Activated CD8-positive, alpha-beta memory T cell treated with anti-CD3 and anti-CD28 coated beads, Interleukin-2, amount 50 U/mL, for 1 hour (primary cell): ENCODE results near the gene ADAM12.
"Not testable (repeated sequence)": the region's sequence is repeated elsewhere in the genome, so short reads cannot be mapped to it uniquely, and the experiment has no call there.

Experiments
- DNase-seq: peaks from one replicate; pipeline ENCODE4 v3.0.0-alpha.2; 2020; ENCODE audit errors: extremely low read depth

ADAM12 gene

DNA sequence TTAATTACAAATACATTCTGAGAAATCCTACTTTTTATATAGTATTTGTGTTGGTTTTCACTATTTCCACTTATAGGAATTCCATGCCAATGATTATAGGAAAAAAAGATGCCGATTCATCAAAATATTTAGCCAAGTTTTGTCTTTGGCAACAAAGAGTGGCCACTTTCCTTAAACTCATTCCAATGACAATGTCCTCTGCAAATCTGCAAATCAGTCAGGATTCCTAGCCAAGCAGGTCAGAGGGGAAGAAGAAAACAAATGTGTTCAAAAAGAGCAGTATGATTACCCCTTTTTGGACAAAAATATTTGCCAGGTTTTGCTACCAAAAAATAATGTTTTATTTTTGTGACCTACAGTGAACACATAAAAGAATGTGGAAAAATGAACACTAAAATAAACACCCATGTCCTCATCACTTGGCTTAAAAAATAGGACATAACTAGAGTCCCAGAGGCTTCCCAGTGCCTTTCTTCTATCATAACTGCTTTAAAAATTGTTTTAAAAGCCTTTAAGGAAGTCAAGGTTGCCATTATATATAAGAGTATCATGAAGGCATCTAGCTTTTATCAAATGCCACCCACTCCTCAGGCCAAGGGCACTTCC is 125.9 kb downstream of the ADAM12 start:
- no peak for DNase-seq

DNA sequence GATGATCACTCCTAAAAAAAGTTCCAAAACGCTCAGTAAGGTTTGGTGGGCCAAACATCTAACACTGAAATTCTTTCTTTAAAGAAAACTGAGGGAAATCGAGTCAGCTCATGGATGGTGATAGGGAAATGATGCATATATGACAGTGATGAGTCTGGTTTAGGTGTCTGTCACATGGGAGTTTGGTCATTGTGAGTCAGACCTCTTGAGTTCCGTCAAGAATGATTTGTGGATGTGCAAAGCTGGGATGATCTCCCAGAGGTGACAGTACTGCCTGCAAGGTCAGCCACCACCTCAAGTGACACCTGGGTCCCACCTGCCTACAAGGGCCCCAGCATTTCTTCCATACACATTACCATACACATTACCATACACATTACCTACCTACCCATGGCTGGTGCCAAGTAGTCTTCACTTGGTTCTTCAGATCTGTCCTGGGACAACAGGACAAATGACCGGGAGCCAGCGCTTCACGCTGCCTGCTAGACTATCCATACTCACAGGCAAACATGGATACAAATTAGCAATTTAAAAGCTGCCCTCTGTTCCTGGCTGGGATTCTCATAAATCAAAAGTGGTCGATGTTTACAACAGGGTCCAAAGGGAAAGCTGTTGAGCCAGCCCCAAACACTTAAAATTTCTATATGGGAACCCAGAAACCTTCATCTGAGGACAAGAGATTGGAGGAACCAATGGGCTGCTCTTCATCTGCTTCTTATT is 128.4 kb downstream of the ADAM12 start:
- no peak for DNase-seq

DNA sequence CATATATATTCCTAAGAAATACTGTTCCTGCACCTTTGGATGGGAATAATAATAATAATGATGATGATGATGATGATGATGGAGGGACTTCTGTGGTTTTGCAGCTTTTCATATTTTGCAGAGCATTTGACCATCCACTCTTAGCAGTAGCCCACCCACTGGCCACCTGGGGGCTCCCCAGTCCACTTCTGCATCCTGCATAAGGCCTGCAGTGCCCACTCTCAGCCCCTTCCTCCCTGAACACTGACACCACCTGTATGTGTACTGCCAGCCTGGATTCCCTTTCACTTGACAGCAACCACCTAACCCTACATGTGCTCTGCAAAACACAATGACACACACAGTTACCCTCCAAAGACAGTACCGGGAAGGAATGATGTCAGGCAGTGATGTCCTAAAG is 131.4 kb downstream of the ADAM12 start:
- no peak for DNase-seq

DNA sequence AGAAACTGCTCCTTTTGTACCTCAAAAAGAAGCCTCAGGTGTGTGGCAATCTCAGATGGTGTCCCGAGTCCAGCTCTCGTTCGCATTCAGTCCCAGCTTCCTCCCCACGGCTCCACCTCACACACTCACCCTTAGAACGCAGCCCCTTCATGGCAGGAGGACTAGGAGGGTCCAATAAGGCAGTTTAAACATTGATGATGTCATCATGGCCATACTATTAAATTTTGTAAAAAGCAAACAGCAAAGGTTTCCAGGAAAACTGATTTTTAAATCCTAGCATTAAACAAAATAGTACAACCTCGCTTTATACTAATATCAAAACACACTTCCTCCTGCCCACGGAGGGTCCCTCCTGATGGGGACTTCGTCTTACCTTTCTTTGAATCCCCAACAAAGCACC is 133.0 kb downstream of the ADAM12 start:
- no peak for DNase-seq

DNA sequence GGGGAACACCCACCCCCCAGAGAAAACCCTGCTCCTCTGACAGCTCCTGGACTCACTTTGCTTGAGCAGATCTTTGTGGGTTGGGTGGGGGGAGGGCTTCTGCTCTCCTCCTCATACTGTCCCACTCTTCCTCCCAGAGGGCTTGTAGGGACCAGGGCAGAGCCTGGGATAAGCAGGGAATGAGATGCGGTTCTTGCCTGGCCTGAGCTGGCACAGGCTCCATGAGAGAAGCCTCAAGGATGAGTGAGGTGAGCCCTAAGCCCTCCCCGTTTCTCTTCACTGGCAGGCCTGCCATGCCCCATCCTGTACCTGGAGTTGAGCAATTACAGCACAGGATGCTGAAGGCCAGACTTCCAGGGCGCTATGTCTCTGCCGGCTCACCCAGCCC is 134.7 kb downstream of the ADAM12 start:
- DNase-seq = no peak

DNA sequence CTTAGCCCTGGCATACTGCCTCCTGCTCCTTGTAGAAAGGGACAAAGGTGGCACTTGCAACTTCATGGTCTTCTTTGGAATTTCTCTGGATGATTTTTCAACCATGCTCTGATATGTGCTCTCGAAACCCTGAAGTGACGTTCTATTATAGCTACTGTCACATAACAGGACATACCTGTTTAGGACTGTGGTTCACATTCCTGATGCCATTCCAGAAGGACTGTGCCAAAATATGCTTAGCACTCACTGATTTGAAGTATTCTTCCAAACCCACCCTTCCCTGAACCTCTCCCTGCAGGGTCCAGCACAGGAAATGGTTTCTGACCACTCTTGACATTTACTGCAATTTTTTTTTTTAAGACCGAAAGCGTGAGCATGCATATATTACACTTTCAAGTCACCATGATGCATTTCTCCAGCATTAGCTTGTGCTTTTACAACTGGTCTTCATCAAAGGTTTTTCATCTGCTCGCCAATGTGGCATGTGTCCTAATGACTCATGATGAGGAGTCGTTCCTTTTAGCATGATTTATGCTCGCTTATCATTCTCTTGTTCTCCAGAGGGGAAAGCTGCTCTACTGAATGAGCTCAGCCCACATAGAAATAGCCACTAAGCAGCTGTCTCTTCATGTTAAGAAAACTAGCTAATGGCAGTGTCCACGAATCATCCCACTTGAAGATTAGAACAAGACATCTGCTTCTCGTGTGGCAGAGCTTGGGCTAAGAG is 135.2 kb downstream of the ADAM12 start:
- no peak for DNase-seq

DNA sequence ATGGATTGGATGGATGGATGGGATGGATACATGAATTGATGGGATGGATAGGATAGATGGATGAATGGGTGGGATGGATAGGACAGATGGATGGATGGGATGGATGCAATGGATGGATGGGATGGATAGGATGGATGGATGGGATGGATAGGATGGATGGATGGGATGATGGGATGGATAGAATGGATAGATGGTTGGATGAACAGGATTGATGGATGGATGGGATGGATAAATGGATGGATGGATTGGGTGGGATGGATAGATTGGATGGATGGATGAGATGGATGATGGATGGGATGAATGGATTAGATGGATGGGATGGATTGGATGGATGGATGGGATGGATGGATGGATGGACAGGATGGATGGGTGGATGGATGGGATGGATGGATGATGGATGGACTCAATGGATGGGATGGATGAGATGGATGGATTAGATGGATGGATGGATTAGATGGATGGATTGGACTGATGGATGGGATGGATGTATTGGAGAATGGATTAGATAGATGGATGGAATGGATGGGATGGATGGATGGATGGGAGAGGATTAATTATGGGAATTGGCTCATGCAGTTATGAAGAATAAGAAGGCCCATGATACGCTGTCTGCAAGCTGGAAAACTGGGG is 136.4 kb downstream of the ADAM12 start:
- DNase-seq = no peak

DNA sequence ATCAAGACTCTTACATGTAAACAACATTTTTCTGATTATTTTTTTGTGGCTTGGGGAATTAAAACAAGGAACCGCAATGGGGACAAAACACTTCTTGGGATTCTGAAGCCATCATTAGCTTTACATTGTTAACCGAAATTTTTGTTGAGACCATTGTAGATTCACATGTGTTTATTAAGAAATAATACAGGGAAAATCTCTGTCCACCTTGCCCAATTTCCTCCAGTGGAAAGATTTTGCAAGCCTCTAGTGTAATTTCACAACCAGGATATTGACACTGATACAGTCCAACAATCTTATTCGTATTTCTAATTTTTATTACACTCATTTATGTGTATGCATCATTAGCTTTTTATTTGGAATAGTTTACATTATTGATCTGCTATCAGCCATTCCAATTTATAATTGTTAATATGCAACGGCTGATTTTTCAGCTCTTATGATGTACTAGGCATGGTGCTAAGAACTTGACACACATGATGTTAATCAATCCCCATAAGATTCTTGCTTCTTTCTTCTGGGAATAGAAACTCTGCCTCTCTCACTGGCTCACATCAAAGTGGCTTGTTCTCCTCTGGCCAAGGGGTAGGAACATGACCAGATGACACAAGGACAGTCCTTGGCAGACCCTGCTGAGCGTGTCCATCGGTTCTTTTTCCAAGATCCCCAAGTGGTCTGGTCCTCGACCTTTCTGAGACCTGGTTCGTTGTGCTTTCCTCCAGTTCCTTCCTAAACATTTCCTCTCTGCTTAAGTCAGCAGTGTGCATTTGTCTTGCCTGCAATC is 137.6 kb downstream of the ADAM12 start:
- DNase-seq = no peak

DNA sequence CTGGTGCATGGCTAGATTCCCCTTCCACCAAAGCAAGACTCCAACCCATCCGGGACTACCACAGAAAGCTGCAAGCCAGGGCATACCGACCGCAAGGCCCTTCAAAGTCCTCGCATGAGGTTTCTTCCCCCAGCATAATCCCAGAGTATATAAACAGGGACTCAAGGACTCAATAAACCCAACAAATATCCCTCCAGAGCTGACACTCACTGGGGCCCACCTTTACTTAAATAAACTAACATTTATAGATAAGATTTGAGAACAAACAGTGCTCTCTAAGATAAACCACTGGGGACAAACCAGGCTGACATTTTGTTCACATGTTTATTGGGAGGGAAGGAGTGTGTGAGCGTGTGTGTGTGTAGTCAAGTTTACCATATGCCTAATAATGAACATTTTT is 138.2 kb downstream of the ADAM12 start:
- DNase-seq = no peak

DNA sequence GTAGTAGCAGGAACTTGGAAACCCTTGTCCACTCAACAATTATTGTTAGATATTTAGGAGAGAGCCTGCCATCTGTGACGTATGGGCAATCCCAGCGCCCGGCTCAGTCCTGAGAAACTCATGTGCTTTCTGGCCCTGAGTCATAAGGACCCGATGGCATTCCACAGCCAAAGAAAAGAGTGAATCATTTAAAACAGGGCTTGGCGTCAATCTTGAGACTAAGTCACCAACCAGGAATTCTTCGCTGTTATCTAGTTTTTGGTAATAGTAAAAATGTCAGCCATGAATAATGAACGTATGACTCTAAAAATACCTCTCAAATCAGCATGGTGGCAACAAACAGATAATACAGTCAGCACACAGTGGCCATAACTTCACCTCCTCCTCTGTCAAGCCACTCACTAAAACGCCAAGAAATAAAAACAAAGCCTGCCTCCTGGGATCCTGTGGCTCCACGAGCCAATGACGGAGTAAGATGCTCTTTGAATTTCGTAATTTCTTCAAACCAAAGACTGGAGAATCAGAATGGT is 140.8 kb downstream of the ADAM12 start:
- DNase-seq = no peak

DNA sequence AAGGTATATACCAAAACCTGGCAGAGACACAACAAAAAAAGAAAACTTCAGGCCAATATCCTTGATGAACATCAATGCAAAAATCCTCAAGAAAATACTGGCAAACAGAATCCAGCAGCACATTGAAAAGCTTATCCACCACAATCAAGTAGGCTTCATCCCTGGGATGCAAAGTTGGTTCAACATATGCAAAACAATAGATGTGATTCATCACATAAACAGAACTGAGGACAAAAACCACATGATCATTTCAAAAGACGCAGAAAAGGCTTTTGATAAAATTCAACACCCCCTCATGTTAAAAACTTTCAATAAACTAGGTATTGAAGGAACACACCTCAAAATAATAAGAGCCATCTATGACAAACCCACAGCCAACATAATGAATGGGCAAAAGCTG is 141.9 kb downstream of the ADAM12 start:
- DNase-seq = not testable (repeated sequence)

DNA sequence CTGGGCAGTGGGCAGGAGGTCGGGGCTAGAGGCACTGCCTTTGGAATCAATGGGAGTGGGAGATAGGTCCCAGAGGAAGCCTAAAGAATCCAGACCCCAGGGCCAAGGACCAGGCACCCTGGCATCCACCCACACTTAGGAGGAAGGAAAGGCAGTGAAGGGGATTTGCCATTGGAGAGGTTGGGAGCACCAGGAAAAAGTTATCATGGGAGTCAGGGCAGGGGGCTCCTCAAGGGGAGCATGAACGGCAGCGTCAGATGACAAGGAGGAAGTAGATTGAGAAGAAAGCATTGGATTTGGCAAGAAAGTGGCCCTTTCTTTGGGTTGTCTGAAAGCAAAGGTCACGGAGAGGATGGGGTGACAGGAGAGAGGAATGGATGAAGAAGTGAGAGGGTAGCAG is 142.8 kb downstream of the ADAM12 start:
- DNase-seq = no peak

DNA sequence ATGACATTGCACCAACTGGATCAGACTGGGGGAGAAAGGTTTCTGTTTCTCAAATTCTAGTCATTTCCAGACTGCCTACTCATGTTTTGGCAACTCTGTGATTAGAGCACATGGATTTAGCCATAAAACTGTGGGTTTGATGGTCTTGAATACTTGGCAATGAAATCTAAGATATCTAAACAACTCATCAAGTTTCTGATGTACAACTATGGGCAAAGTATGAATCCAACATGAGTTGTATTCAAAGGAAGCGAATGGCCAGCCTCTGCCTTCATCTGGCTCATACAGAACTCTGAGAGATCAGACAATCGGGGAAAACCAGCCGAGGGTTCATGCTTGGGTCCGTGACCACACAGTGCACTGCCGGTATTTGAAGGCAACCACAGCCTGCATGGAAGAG is 144.3 kb downstream of the ADAM12 start:
- no peak for DNase-seq

DNA sequence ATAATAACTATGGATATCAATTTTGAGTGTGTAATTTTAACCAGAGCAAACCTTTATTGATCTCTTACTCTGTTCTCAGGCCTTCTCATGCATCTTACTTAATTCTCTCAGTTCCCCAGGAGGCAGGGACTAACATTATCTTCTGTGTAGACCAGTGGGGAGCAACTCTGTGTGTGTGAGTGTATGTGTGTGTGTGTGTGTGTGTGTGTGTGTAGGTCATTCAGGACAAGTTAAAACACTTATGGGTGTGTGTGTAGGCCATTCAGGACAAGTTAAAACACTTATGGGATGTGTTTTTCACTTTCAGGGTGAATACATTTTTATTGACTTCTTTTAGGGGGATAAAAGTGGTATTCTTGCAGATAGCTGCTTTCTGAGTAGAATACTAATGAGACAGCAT is 145.0 kb downstream of the ADAM12 start:
- DNase-seq = no peak

DNA sequence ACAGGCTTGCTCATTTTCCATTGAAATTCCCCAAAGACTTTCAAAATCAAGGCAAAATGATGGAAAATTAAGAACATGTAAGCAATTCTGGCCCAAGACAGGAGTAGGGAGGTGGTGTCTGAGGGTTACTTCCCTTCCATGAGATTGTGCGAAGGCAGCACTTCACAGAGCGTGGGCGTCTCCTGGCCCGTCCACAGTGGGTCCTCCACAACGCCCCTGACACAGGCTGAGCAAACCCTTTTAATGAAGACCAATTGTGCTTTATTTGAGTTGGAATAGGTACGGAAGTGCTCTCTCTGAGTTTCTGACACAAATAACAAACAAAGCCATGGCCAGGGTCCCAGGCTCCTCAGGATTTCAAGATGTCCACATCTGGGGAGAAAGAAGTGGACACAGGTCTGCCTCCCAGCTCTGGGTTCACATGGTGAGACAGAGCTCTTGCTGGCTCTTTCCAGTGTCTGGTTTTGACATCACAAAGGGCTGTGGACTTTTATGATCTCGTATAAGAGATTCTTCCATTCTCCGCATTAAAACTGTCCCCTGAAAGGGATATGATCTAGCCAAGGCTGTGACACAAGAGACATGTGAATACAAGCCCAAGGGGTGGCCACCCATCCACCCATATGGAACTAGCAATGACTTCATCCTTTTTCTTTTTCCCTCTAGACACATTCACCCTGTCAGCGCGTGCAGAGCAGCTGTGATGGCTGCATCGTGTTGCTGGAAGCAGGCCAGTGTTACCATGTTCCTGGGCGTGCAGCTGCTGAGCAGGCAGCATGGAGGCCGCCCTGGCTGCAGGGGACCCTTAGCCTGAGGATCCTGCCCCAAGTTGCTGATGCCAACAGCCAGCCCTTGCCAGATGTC is 145.6 kb downstream of the ADAM12 start:
- no peak for DNase-seq

DNA sequence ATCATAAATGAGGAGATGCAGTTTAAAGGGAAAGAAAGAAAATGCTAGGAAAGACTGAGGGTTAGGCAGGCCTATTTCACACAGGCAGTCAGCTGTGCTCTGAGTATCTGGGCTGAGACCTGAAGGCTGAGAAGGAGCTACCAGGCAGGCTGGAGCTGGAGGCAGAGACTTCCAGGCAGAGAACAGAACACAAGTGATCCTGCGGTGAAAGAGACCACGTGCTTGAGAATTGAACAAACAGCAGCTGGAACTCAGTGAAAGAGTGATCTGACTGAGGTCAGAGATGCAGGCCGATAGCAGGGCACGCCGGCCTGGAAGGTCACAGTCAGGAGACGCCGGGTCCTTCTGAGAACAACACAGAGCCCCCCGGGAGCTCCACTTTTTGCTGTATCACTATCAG is 147.8 kb downstream of the ADAM12 start:
- no peak for DNase-seq

DNA sequence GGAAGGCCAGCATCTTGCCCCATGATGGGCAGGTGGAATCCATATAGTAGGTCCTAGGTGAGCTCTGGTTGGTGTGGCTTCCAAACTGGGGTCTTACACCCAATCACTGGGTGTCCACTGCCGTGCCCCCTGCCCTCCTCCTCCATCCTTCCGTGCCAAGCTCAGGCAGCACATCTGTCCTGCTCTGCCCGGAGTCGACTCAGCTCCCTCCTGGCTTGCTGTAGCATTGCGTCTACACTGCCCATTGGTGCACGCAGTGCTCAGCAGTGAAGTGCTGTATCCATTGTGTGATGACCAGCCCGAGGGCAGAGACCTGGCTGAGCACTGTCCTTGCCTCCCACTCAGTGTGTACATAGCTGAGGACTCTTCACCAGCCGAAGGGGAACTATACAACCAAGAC is 148.4 kb downstream of the ADAM12 start:
- no peak for DNase-seq

DNA sequence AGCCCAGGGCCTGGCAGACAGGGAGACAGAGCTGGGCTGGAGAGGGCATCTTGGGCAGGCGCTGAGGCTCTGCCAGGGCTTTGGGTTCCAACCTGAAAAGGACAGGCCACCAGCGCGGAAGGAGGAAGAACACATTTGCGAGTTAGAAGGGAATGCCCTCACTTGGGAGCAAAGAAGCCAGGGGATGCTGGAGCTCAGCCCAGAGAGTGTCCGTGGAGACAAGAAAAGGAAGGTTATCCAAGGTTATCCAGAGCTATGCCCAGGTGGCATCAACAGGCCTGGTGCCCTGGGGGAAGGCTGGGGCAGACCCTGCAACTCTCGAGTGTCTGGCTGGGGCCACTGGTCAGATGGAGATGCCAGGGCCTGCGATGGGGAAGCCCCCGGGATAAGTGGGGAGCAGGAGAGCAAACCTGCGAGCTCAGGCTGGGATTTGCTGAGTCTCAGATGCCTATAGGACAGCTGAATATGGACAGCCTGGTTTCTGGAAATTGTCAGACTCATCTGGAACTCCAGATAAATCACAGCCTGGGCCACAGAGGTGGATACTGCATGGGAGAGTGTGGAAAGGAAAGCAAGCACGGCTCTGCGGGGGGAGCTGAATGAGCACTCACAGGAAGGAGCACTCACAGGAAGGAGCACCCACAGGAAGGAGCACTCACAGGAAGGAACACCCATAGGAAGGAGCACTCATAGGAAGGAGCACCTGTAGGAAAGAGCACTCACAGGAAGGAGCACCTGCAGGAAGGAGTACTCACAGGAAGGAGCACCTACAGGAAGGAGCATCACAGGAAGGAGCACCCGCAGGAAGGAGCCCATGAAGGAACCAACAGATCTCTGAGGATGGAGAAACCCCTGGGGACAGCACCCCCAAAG is 152.1 kb downstream of the ADAM12 start:
- no peak for DNase-seq

DNA sequence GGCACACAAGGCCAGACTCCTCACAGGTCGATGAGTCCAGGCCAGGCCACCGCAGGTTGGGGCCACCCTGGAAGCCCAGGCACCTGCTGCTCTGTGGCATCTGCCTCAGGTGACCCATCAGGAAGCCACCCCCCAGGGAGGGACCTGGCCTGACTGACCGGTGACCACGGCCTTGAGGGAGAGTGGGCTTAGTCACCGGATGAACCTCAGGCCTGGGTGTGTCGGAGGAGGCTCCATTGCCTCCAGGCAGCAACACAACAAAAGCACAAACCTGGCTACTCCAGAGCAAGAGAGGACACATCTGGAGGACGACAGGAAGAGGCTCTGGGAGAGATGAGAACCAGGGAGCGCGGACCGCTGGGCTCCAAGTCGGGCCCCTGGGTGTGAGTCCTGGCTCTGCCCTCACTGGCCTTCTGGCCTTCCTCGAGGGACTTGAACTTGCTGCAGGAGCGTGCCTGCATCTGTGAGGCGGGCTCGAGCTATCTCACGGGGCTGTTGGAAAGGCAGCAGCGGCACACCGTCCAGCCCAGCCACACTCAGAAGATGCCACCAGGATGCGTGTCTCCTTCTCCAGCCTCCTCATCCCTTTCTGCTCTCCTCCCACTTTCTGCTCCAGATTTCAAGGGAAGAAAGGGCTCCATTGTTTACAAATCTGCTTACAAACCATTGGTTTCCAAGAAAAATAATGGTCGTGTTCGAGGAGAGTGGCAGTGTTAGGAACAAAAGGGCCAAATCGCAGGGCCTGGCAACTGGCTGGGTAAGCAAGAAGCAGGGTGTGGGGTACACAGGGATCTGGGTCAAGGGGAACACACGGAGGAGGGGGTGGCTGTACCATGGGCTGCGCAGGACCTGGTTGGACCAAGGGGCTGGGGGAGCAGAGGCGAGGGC is 152.9 kb downstream of the ADAM12 start:
- DNase-seq = no peak
